GM10266 (cell line): ENCODE data around the gene TAS2R50.

Source experiments
- DNase-seq: peaks from one replicate; pipeline ENCODE4 v3.0.0; 2012; ENCODE audit errors: extremely low spot score
- TF ChIP-seq, protein P1 (sequence below): IDR thresholded peaks from 2 replicates; pipeline ENCODE4 v1.5.1; 2012; ENCODE audit warnings: mild to moderate bottlenecking, low read depth; ENCODE audit not compliant: control insufficient read depth, insufficient read depth; ENCODE audit errors: missing control alignments

The TAS2R50 gene

DNA sequence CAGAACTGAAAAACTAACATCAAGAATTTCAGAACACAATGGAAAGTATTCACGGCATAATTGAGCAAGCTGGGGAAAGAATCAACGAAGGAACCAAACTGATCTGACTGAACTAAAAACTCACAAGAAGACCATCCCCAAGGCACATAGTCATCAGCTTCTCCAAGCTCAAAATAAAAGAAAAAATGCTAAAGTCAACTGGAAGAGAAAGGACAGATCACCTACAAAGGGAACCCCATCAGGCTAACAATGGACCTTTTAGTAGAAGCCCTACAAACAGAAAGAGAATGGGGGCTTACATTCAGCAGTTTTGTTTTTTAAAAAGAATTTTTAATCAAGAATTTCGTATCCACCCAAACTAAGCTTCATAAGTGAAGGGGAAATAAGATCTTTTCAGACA is 11.7 kb downstream of the TAS2R50 start:
- TF ChIP-seq, protein P1, sequence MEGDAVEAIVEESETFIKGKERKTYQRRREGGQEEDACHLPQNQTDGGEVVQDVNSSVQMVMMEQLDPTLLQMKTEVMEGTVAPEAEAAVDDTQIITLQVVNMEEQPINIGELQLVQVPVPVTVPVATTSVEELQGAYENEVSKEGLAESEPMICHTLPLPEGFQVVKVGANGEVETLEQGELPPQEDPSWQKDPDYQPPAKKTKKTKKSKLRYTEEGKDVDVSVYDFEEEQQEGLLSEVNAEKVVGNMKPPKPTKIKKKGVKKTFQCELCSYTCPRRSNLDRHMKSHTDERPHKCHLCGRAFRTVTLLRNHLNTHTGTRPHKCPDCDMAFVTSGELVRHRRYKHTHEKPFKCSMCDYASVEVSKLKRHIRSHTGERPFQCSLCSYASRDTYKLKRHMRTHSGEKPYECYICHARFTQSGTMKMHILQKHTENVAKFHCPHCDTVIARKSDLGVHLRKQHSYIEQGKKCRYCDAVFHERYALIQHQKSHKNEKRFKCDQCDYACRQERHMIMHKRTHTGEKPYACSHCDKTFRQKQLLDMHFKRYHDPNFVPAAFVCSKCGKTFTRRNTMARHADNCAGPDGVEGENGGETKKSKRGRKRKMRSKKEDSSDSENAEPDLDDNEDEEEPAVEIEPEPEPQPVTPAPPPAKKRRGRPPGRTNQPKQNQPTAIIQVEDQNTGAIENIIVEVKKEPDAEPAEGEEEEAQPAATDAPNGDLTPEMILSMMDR: no peak
- DNase-seq: no peak

DNA sequence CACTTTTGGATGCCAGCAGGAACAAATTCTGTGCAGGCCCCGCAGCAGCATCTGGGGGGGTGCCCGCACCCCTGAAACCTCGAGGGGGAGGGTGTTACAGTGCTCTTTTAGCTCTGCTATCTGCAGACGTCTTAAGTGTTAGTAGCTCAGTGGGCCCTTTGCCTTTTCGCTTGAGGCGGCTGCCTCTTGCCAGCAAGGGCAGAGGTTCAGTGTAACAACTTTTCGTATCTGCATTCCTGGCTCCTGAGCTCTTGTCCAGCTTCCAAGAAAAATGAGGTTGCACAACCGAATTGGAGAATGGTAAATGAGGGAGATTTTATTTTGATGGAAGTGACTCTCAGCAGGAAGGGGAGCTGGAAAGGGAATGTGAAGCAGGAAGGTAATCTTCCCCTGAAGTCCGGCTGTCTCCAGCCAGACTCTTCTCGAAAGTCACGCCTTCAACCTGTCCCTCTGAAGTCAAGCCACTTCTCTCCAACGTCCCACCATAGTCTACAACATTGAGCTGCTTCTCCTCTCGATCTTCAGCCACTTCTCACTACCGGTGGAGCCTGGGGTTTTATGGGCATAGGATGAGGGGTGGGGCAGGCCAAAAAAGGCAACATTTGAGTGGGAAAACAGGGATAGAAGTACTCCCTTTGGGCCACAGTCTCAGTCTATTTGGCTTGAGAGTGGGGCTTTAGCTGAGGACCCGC is 17.8 kb downstream of the TAS2R50 start:
- DNase-seq: no peak

DNA sequence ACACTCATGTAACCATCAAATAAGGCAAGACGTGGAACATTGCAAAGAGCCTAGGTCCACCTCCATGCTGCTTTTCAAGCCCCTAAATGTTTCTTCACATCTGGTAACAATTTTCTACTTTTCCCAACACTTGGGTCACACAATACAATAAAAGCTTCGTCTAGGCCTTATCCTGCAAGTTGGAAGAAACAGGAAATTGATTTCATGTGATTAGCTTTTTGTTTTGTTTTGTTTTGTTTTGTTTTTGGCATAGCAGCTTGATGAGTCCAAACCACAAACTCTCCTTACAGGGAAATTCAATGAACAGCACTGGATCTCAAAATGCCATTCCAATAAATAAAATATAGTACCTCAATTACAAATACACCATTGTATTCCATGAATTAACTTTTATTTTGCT is 19.3 kb downstream of the TAS2R50 start:
- TF ChIP-seq, protein P1: no peak
- DNase-seq: no peak

More for the DNA sequence above, 17.8 kb downstream of the TAS2R50 start:
- TF ChIP-seq, protein P1: no peak

DNA sequence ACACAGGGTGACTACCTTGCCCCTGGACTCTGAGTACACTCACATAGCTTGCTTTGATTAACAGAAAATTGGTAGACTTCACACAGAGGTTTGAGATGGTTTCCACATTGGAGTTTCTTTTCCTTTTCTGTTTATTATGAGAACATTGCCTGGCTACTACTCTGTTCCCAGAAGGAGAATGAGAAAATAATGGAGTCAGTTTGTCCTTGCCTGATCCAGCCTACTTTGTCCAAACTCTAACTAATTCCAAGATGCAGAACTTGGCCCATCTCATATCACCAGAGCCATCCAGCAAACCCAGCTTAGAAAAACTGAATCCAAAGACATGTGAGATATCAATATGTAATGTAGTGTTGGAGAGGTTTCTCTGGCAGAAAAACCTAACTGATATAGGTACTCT is 20.4 kb downstream of the TAS2R50 start:
- TF ChIP-seq, protein P1: no peak
- no peak for DNase-seq

DNA sequence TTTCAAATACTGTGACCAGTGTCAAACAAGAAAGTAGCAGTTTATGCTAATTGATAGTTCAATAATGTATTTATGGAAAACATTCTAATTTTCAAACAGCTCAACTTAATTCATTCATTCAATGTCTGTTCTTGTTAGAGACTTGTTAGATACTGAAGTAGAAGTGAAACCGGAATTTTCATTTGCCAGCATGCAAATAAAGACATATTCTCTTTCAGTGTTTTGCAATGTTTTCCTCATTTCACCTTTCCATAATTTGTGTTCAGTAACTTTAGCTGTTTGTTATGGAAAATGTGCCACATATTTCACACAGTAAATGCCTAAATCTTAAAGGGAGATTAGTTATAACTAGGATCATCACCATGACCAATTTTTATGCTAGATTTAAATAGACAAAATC is 21.2 kb downstream of the TAS2R50 start:
- no peak for DNase-seq

DNA sequence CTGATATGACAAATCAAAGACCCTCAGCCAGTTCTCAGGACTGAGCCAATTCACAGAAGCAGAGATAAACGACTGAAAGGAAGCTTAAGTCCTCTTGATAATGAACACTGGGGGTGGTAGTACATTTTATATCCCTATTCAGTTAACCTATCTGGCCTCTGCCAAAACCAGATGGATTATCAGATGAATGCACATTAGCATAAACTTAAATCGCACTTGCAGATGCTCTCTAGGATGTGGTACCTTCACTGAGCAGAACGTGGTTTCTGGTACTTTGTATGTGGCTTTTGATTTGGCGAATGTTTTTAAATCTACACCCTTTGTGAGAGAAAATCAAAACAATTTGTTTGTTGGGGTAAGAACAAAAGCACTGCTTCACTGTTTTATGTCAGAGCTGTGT is 26.5 kb downstream of the TAS2R50 start:
- no peak for DNase-seq
- TF ChIP-seq, protein P1: no peak

More for the DNA sequence above, 21.2 kb downstream of the TAS2R50 start:
- TF ChIP-seq, protein P1: no peak

DNA sequence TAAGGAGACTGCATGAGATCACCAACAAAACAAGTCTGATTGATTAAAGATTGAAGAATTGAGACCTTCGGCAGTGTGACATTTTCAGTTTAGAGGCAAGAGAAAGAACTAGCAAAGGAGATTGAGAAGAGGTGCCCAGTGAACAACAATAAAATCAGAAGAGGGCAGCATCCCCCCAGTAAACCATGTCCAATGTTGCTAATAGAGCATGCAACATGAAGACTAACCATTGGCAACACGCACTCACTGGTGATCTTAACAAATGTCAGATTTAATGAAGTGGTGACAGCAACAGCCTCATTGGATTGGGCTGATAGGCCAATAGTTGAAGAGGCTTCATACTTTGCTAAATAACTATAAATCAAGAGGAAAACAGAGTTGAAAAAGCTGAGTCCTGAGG is 26.9 kb downstream of the TAS2R50 start:
- no peak for DNase-seq
- TF ChIP-seq, protein P1: no peak
